SK-MEL-5 (cell line): Measurements from ENCODE around the gene GNL3. TPM values are rescaled to one million over a fixed set of nuclear protein-coding genes. Genes with fewer than 3 reads are reported as not detected.

ENCODE experiments used
- DNase-seq: peaks from one replicate; pipeline ENCODE4 v3.0.0-alpha.2; 2016; ENCODE audit warnings: low read depth, low spot score
- in situ Hi-C: cut with HindIII; loops from 2 replicates; pipeline ENCODE4 v1.10.0; 2016; ENCODE audit warnings: low sequenced_read_pairs, high pct_unique_total_duplicates, low pct_unique_long_range_greater_than_20kb
- small RNA-seq, 2 experiments: library from RNA; depleted of rRNA; stranded (forward); fragments of <200 nt; gene quantifications; one replicate each; pipeline ENCODE3, GENCODE V24; 2014
- total RNA-seq: library from RNA; depleted of rRNA; stranded (reverse); fragments of >200 nt; shearing (Covaris generic); gene quantifications from 2 replicates; pipeline ENCODE4 v1.2.3, GENCODE V29; 2014; rRNA removed

GNL3 gene
- total RNA-seq, 1 experiment from 2014 or later: 199 TPM

DNA sequence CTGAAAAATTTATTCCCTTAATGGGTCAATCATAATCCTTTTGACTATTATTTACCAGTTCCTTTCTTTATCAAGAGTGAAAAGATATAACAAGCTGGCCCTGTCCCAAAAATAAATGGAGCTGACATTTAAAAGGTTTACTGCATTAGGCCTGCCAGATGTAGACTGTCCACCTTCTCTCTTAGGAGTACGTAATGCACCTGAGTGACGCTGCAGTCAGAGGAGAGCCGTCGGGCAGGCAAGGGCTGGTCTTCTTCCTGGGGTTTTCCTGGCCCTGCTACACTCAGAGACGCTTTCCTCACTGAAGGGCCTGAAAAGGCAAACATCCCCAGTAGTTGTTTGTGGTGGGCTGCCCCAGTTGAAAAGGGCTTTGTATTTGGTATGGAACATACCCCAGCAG lies 57.3 kb downstream of the GNL3 start:
- no peak for DNase-seq
- in situ Hi-C loops: no loop called here

DNA sequence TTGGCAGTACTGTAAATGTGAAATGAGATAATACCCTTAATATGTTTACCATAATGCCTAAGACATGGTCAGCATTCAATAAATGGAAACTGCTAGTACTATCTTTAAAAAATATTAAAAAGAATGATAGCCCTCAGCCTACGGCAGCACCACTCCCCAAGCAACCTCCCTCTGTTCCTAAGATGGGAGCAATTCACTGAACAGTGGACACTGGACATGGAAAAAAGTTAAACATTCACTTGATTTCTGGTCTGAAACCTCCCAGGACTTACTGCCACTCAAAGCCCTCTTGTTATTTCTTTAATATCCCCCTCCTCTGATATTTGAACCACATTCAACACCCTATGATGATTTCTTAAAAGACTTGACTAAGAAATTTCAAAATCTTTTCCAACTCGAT lies 57.9 kb downstream of the GNL3 start:
- in situ Hi-C loops: no loop called here
- DNase-seq: no peak

Small RNAs within 50 kb of the gene (small RNA-seq; reads per million reads assigned to genes)
- gene AC006254.2 (0 reads per million in 2 experiments), gene RF00569 (1,044 to 8,398 reads per million in 2 experiments), gene RF01183 (0 reads per million in 2 experiments), gene SNORD19 (0.05 to 0.15 reads per million in 2 experiments), gene SNORD19B (0 reads per million in 2 experiments), gene SNORD69 (513 to 6,769 reads per million in 2 experiments)

Other genes with a start within 250 kb of the GNL3 start
- 0.40 and 0.43 TPM in 2 replicates for gene SEMA3G, start 240.9 kb upstream of the GNL3 start, total RNA-seq
- gene TNNC1, start 232.0 kb upstream of the GNL3 start, total RNA-seq: 0.24 and 0.42 TPM in 2 replicates
- gene NISCH, start 230.4 kb upstream of the GNL3 start, total RNA-seq: 17.7 and 19.9 TPM in 2 replicates
- gene STAB1, start 190.7 kb upstream of the GNL3 start, total RNA-seq: not detected in 2 replicates
- gene NT5DC2, start 152.2 kb upstream of the GNL3 start, total RNA-seq: 34.2 and 42.7 TPM in 2 replicates
- 6.6 and 11.0 TPM in 2 replicates for gene UQCC5, start 149.4 kb upstream of the GNL3 start, total RNA-seq
- gene PBRM1, start 119 bp upstream of the GNL3 start, total RNA-seq: 41.7 and 43.6 TPM in 2 replicates
- gene GLT8D1, start 19.8 kb downstream of the GNL3 start, total RNA-seq: 81.1 and 82.0 TPM in 2 replicates
- 443 and 451 TPM in 2 replicates for gene SPCS1, start 20.1 kb downstream of the GNL3 start, total RNA-seq
- 28.7 and 32.7 TPM in 2 replicates for gene NEK4, start 84.9 kb downstream of the GNL3 start, total RNA-seq
- gene ITIH1, start 91.6 kb downstream of the GNL3 start, total RNA-seq: not detected in 2 replicates
- gene ITIH3, start 108.8 kb downstream of the GNL3 start, total RNA-seq: 0.26 TPM in 1 of 2 replicates, not detected in the other
- gene ITIH4, start 144.6 kb downstream of the GNL3 start, total RNA-seq: 0.21 TPM in 1 of 2 replicates, not detected in the other
- gene MUSTN1, start 149.0 kb downstream of the GNL3 start, total RNA-seq: 0.43 TPM in 1 of 2 replicates, not detected in the other
- gene STIMATE, start 211.5 kb downstream of the GNL3 start, total RNA-seq: 17.2 and 18.0 TPM in 2 replicates